H1 (cell line): ENCODE measurements around the gene MS4A18.

ENCODE experiments used
- CTCF ChIP-seq, 3 experiments: IDR thresholded peaks; 1 replicate in 2 of 3; 2 replicates in 1 of 3; pipeline versions ENCODE4 v1.5.1 to v1.6.1; 2011; ENCODE audit warnings: low read length in 3 of 3, mild to moderate bottlenecking in 3 of 3, inconsistent platforms in 2 of 3, low read depth in 1 of 3, moderate library complexity in 1 of 3; ENCODE audit not compliant: insufficient read depth in 1 of 3; ENCODE audit errors: control extremely low read depth in 1 of 3
- NRF1 ChIP-seq: IDR thresholded peaks from 2 replicates; pipeline ENCODE4 v1.6.1; 2011; ENCODE audit warnings: mild to moderate bottlenecking, low read depth, low read length, improper control_type of control experiment
- POLR2A ChIP-seq, 2 experiments: IDR thresholded peaks; 1 replicate in 1 of 2; 2 replicates in 1 of 2; pipeline ENCODE4 v1.6.1; 2011; ENCODE audit warnings: low read depth in 2 of 2, low read length in 2 of 2, mild to moderate bottlenecking in 2 of 2; ENCODE audit errors: control extremely low read depth in 1 of 2
- POLR2AphosphoS5 ChIP-seq: IDR thresholded peaks from 2 replicates; pipeline ENCODE4 v1.6.1; 2011; ENCODE audit warnings: low read depth, low read length
- TAF1 ChIP-seq: IDR thresholded peaks from 2 replicates; pipeline ENCODE4 v1.6.1; 2011; ENCODE audit warnings: mild to moderate bottlenecking, low read depth, low read length

- no peak for TF ChIP-seq CTCF (IDR thresholded peaks at IDR 0.05; ENCODE audit: control extremely low read depth in 1 of 3, insufficient read depth in 1 of 3, low read depth in 1 of 3, low read length in 3 of 3)
- no peak for TF ChIP-seq POLR2A (IDR thresholded peaks at IDR 0.05; ENCODE audit: control extremely low read depth in 1 of 2, low read depth in 2 of 2, low read length in 2 of 2)
- TF ChIP-seq NRF1, result no peak
- TF ChIP-seq TAF1, result no peak
- TF ChIP-seq POLR2AphosphoS5, result no peak
Observed at GRCh38 chr11:60783911-60784310, 59.4 kb downstream of the MS4A18 start.
